SK-N-SH (cell line): ENCODE data around the gene OTUD5. TPM values are rescaled to one million over a fixed set of nuclear protein-coding genes. Genes with fewer than 3 reads are reported as not detected.

ENCODE experiments used
- CTCF ChIA-PET: fragments of 300-600, 350-600 bp; formaldehyde crosslinking; extraction: SDS; loops from one replicate; lab custom pipeline; 2021; lab: Yijun Ruan, JAX
- POLR2A ChIA-PET: fragments of 350-600 bp; sonication (Branson Sonifier 250); formaldehyde crosslinking; extraction: SDS; loops from one replicate; lab custom pipeline; 2020; ENCODE audit warnings: antibody characterized with exemption, inconsistent platforms; lab: Yijun Ruan, JAX
- DNase-seq: peaks from one replicate; pipeline ENCODE4 v3.0.0; 2012
- H2AFZ ChIP-seq: fragments of 200-600 bp; sonication (generic); 2 replicates; pipeline ENCODE4 v1.8.1; 2016; ENCODE audit warnings: antibody characterized with exemption, mild to moderate bottlenecking, low read depth
- H3F3A ChIP-seq: fragments of 200-600 bp; sonication (generic); replicated peaks from 2 replicates; pipeline ENCODE3; 2016; ENCODE audit warnings: antibody characterized with exemption, mild to moderate bottlenecking; ENCODE audit not compliant: insufficient read depth
- H3K27ac ChIP-seq, 2 experiments: fragments of 200-500 bp in 1 of 2; fragments of 200-600 bp in 1 of 2; sonication (Bioruptor generic) in 1 of 2; sonication (generic), shearing (Covaris generic) in 1 of 2; 2 replicates each; pipeline versions ENCODE4 v1.5.1 to v1.6.1; 2014 to 2016; ENCODE audit warnings: low read depth in 2 of 2, inconsistent platforms in 1 of 2, low read length in 1 of 2, mild to moderate bottlenecking in 1 of 2, mixed read lengths in 1 of 2
- H3K27me3 ChIP-seq: fragments of 200-600 bp; sonication (generic), shearing (Covaris generic); 2 replicates; pipeline ENCODE4 v1.6.1; 2016; ENCODE audit warnings: mixed run types; ENCODE audit not compliant: insufficient read depth
- H3K36me3 ChIP-seq, 2 experiments: fragments of 200-500 bp in 1 of 2; fragments of 200-600 bp in 1 of 2; sonication (Bioruptor generic) in 1 of 2; sonication (generic) in 1 of 2; replicated peaks in 1 of 2; 2 replicates each; pipeline versions ENCODE3 to v1.5.1; 2014 to 2016; ENCODE audit warnings: low read length in 1 of 2, mild to moderate bottlenecking in 1 of 2; ENCODE audit not compliant: insufficient read depth in 2 of 2, control insufficient read depth in 1 of 2
- H3K4me1 ChIP-seq, 2 experiments: fragments of 200-500 bp in 1 of 2; fragments of 200-600 bp in 1 of 2; sonication (Bioruptor generic) in 1 of 2; sonication (generic), shearing (Covaris generic) in 1 of 2; 2 replicates each; pipeline versions ENCODE4 v1.5.1 to v1.6.1; 2014 to 2016; ENCODE audit warnings: low read depth in 1 of 2, low read length in 1 of 2, mixed run types in 1 of 2; ENCODE audit not compliant: insufficient read depth in 2 of 2, control insufficient read depth in 1 of 2
- H3K4me2 ChIP-seq: fragments of 200-600 bp; sonication (generic), shearing (Covaris generic); 2 replicates; pipeline ENCODE4 v1.6.1; 2017; ENCODE audit warnings: mixed run types
- H3K4me3 ChIP-seq, 2 experiments: fragments of 200-500 bp in 1 of 2; fragments of 200-600 bp in 1 of 2; sonication (Bioruptor generic) in 1 of 2; sonication (generic), shearing (Covaris generic) in 1 of 2; 2 replicates each; pipeline versions ENCODE4 v1.5.1 to v1.8.1; 2014 to 2016; ENCODE audit warnings: low read depth in 2 of 2, inconsistent platforms in 1 of 2, low read length in 1 of 2, mild to moderate bottlenecking in 1 of 2, mixed read lengths in 1 of 2, moderate library complexity in 1 of 2
- H3K79me2 ChIP-seq: fragments of 200-600 bp; sonication (generic); 2 replicates; pipeline ENCODE4 v1.8.1; 2017; ENCODE audit warnings: mild to moderate bottlenecking; ENCODE audit not compliant: insufficient read depth
- H3K9ac ChIP-seq: fragments of 200-600 bp; sonication (generic); 2 replicates; pipeline ENCODE4 v1.6.1; 2017; ENCODE audit warnings: mixed run types
- H3K9me2 ChIP-seq: fragments of 200-600 bp; sonication (generic); 2 replicates; pipeline ENCODE4 v1.6.1; 2017; ENCODE audit warnings: mixed run types
- H3K9me3 ChIP-seq: fragments of 200-600 bp; sonication (generic); 2 replicates; pipeline ENCODE4 v1.6.1; 2017; ENCODE audit warnings: mixed run types, mild to moderate bottlenecking, moderate library complexity
- H4K20me1 ChIP-seq: fragments of 200-600 bp; sonication (generic); 2 replicates; pipeline ENCODE4 v1.6.1; 2017; ENCODE audit warnings: mild to moderate bottlenecking, mixed run types; ENCODE audit not compliant: insufficient read depth
- CHD2 ChIP-seq: fragments of 150-350 bp; IDR thresholded peaks from 2 replicates; pipeline ENCODE4 v1.6.1; 2018; ENCODE audit warnings: low read length; ENCODE audit not compliant: partially characterized antibody
- CTCF ChIP-seq: fragments of 200-600 bp; sonication (generic); IDR thresholded peaks from 2 replicates; pipeline ENCODE4 v1.6.1; 2017; ENCODE audit warnings: antibody characterized with exemption, mild to moderate bottlenecking, moderate library complexity
- ELF1 ChIP-seq: IDR thresholded peaks from 2 replicates; pipeline ENCODE4 v1.4.0; 2012
- FOSL2 ChIP-seq: IDR thresholded peaks from 2 replicates; pipeline ENCODE4 v1.4.0; 2012; ENCODE audit warnings: low read depth, mild to moderate bottlenecking, moderate library complexity, borderline replicate concordance
- GABPA ChIP-seq: IDR thresholded peaks from 2 replicates; pipeline ENCODE4 v1.4.0; 2012; ENCODE audit warnings: low read depth, mild to moderate bottlenecking
- JUND ChIP-seq: IDR thresholded peaks from 2 replicates; pipeline ENCODE4 v1.4.0; 2012
- MEF2A ChIP-seq: IDR thresholded peaks from 2 replicates; pipeline ENCODE4 v1.4.0; 2012; ENCODE audit warnings: low read depth, borderline replicate concordance
- MXI1 ChIP-seq: IDR thresholded peaks from 2 replicates; pipeline ENCODE4 v1.6.1; 2012; ENCODE audit warnings: mild to moderate bottlenecking, low read depth, low read length, improper control_type of control experiment
- NFIC ChIP-seq: IDR thresholded peaks from 2 replicates; pipeline ENCODE4 v1.4.0; 2012; ENCODE audit warnings: borderline replicate concordance
- POLR2AphosphoS5 ChIP-seq: IDR thresholded peaks from 2 replicates; pipeline ENCODE4 v1.6.1; 2012; ENCODE audit warnings: low read depth, low read length
- RCOR1 ChIP-seq: fragments of 150-350 bp; IDR thresholded peaks from 2 replicates; pipeline ENCODE4 v1.6.1; 2017; ENCODE audit warnings: antibody characterized with exemption, low read length
- RFX5 ChIP-seq: IDR thresholded peaks from 2 replicates; pipeline ENCODE4 v1.6.1; 2012; ENCODE audit warnings: mild to moderate bottlenecking, improper control_type of control experiment, low read length
- SIN3A ChIP-seq: IDR thresholded peaks from 2 replicates; pipeline ENCODE4 v1.6.1; 2012; ENCODE audit warnings: low read depth, mild to moderate bottlenecking, low read length, moderate library complexity, borderline replicate concordance
- SMC3 ChIP-seq: IDR thresholded peaks from 2 replicates; pipeline ENCODE4 v1.6.1; 2012; ENCODE audit warnings: low read depth, low read length, improper control_type of control experiment
- TAF1 ChIP-seq: IDR thresholded peaks from 2 replicates; pipeline ENCODE4 v1.6.1; 2012; ENCODE audit warnings: low read depth, mild to moderate bottlenecking, low read length, moderate library complexity, borderline replicate concordance
- TCF12 ChIP-seq: IDR thresholded peaks from 2 replicates; pipeline ENCODE4 v1.4.0; 2012
- ZBTB33 ChIP-seq: IDR thresholded peaks from 2 replicates; pipeline ENCODE4 v1.4.0; 2012; ENCODE audit warnings: low read depth, borderline replicate concordance
- WGBS: methylation state at CpG from one replicate; pipeline ENCODE4 v1.1.6; 2017; ENCODE audit warnings: low lambda C conversion rate; 5-methylcytosine and 5-hydroxymethylcytosine counted together
- polyA plus RNA-seq, 3 experiments: library from polyadenylated mRNA; depleted of rRNA; stranded (reverse); fragments of >200 nt; gene quantifications; 2 replicates each; pipeline ENCODE4 v1.2.3, GENCODE V29; 2012
- TF ChIP-seq, protein P1 (sequence below): IDR thresholded peaks from 2 replicates; pipeline ENCODE4 v1.4.0; 2012; ENCODE audit warnings: low read depth, borderline replicate concordance
- TF ChIP-seq, protein P2 (sequence below): fragments of 150-350 bp; IDR thresholded peaks from 2 replicates; pipeline ENCODE4 v1.6.1; 2016; ENCODE audit warnings: mild to moderate bottlenecking, low read depth, low read length
- TF ChIP-seq, protein P3 (sequence below): fragments of 150-350 bp; IDR thresholded peaks from 2 replicates; pipeline ENCODE4 v1.6.1; 2017; ENCODE audit warnings: antibody characterized with exemption, low read length, low read depth, borderline replicate concordance
- TF ChIP-seq, protein P4 (sequence below): IDR thresholded peaks from 2 replicates; pipeline ENCODE4 v1.6.1; 2012; ENCODE audit warnings: mild to moderate bottlenecking, low read depth, low read length, moderate library complexity

The OTUD5 gene
- polyA plus RNA-seq, 1 of the 3 experiments (the other 2 are of a cell fraction) = 90.4 TPM

GRCh38 chrX:48911412-48912182 is 45.8 kb downstream of the OTUD5 start, which contains the start of gene SLC35A2:
Gene SLC35A2 (minus strand): TSS chrX:48911646. CDS start chrX:48911636, 10 bp downstream.
- Histone ChIP-seq H3K27ac (peak within 1 kb of the TSS; percentile 77 to 89), H3K4me2 (peak within 1 kb of the TSS; percentile 100), H3K9me3 (no peaks in the 10 kb centered on the region), H3K27me3 (no peaks in the 10 kb centered on the region), H3K79me2 (peaks cover 38% of the 10 kb centered on the region), H3K4me1 (peaks cover 0 to 15% of the 10 kb centered on the region in 2 experiments; a peak in 1 of 4 replicates), H4K20me1 (0 out of 2 replicates have a peak, but pooled peaks cover 8% of the 10 kb centered on the region), H3F3A (peaks cover 4% of the 10 kb centered on the region), H3K9me2 (no peaks in the 10 kb centered on the region), H3K9ac (peak within 1 kb of the TSS; percentile 73), H2AFZ (peak within 1 kb of the TSS; percentile 97), H3K4me3 (peak within 1 kb of the TSS; percentile 84 to 95), H3K36me3 (peaks cover 4 to 31% of the 10 kb centered on the region in 2 experiments)
- under 1% methylated on average over 51 of the region's 60 CpGs for WGBS
- CTCF ChIA-PET = interaction anchor here (0.9 to 2.0 kb wide), 4 partner anchors 11 to 132 kb away, joined by 3 to 8 read pairs (median 4); partner anchors contain the start of genes PQBP1 and TIMM17B
- POLR2A ChIA-PET = interaction anchor here (1.0 to 1.1 kb wide), 3 partner anchors 13 to 175 kb away, joined by 3 to 6 read pairs (median 3); partner anchors contain the start of gene PQBP1
- peak; percentile 91 for DNase-seq
- TF ChIP-seq, protein P1, sequence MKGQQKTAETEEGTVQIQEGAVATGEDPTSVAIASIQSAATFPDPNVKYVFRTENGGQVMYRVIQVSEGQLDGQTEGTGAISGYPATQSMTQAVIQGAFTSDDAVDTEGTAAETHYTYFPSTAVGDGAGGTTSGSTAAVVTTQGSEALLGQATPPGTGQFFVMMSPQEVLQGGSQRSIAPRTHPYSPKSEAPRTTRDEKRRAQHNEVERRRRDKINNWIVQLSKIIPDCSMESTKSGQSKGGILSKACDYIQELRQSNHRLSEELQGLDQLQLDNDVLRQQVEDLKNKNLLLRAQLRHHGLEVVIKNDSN = peak; percentile 54; the same call in 1 of the 2 replicates
- TF ChIP-seq CTCF = no peak
- TF ChIP-seq, protein P2, sequence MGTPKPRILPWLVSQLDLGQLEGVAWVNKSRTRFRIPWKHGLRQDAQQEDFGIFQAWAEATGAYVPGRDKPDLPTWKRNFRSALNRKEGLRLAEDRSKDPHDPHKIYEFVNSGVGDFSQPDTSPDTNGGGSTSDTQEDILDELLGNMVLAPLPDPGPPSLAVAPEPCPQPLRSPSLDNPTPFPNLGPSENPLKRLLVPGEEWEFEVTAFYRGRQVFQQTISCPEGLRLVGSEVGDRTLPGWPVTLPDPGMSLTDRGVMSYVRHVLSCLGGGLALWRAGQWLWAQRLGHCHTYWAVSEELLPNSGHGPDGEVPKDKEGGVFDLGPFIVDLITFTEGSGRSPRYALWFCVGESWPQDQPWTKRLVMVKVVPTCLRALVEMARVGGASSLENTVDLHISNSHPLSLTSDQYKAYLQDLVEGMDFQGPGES = no peak
- no peak for TF ChIP-seq FOSL2
- TF ChIP-seq MEF2A = no peak
- TF ChIP-seq POLR2AphosphoS5 = peak; percentile 90
- no peak for TF ChIP-seq NFIC
- peak; percentile 25; the same call in 1 of the 2 replicates for TF ChIP-seq TCF12
- peak; percentile 95 for TF ChIP-seq GABPA
- TF ChIP-seq, protein P3, sequence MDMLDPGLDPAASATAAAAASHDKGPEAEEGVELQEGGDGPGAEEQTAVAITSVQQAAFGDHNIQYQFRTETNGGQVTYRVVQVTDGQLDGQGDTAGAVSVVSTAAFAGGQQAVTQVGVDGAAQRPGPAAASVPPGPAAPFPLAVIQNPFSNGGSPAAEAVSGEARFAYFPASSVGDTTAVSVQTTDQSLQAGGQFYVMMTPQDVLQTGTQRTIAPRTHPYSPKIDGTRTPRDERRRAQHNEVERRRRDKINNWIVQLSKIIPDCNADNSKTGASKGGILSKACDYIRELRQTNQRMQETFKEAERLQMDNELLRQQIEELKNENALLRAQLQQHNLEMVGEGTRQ = no peak
- no peak for TF ChIP-seq RFX5
- peak; percentile 97 for TF ChIP-seq ELF1
- peak; percentile 64 for TF ChIP-seq SIN3A
- TF ChIP-seq MXI1 = peak; percentile 85; the same call in 1 of the 2 replicates
- no peak for TF ChIP-seq RCOR1
- TF ChIP-seq ZBTB33 = 0 out of 2 replicates have a peak, but pooled peaks have one; percentile 43
- peak; percentile 25 for TF ChIP-seq CHD2
- no peak; the same call in 1 of the 2 replicates for TF ChIP-seq JUND
- TF ChIP-seq SMC3 = no peak
- no peak; the same call in 1 of the 2 replicates for TF ChIP-seq TAF1
- TF ChIP-seq, protein P4, sequence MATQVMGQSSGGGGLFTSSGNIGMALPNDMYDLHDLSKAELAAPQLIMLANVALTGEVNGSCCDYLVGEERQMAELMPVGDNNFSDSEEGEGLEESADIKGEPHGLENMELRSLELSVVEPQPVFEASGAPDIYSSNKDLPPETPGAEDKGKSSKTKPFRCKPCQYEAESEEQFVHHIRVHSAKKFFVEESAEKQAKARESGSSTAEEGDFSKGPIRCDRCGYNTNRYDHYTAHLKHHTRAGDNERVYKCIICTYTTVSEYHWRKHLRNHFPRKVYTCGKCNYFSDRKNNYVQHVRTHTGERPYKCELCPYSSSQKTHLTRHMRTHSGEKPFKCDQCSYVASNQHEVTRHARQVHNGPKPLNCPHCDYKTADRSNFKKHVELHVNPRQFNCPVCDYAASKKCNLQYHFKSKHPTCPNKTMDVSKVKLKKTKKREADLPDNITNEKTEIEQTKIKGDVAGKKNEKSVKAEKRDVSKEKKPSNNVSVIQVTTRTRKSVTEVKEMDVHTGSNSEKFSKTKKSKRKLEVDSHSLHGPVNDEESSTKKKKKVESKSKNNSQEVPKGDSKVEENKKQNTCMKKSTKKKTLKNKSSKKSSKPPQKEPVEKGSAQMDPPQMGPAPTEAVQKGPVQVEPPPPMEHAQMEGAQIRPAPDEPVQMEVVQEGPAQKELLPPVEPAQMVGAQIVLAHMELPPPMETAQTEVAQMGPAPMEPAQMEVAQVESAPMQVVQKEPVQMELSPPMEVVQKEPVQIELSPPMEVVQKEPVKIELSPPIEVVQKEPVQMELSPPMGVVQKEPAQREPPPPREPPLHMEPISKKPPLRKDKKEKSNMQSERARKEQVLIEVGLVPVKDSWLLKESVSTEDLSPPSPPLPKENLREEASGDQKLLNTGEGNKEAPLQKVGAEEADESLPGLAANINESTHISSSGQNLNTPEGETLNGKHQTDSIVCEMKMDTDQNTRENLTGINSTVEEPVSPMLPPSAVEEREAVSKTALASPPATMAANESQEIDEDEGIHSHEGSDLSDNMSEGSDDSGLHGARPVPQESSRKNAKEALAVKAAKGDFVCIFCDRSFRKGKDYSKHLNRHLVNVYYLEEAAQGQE = no peak
